IMR-90 (cell line): ENCODE data around the gene DLG5. TPM values are rescaled to one million over a fixed set of nuclear protein-coding genes. Genes with fewer than 3 reads are reported as not detected.

Experiments
- ATAC-seq: fragments of 200-7000 bp; cut with Tn5 transposase; 2 replicates; pipeline ENCODE4 v1.9.1; 2020; ENCODE audit warnings: low read depth, mild to moderate bottlenecking, moderate library complexity
- BruUV-seq: library from RNA; stranded (reverse); fragments of 400-500 nt; replicated peaks from 2 replicates; lab custom pipeline; 2021; lab: Mats Ljungman, UMichigan
- CTCF ChIA-PET: fragments of 300-600 bp; formaldehyde crosslinking; extraction: SDS; loops from one replicate; lab custom pipeline; 2021; ENCODE audit warnings: antibody characterized with exemption; lab: Yijun Ruan, JAX
- POLR2A ChIA-PET: fragments of 300-600 bp; sonication (Branson Sonifier 250); formaldehyde crosslinking; loops from one replicate; lab custom pipeline; 2022; ENCODE audit warnings: antibody characterized with exemption; ENCODE audit not compliant: unreplicated experiment; lab: Charles Lee
- DNase-seq: peaks from one replicate; pipeline ENCODE4 v3.0.0; 2013
- H2AFZ ChIP-seq: replicated peaks from 2 replicates; pipeline ENCODE3; 2013; ENCODE audit warnings: low read length, mild to moderate bottlenecking; ENCODE audit not compliant: poor library complexity
- H2AK5ac ChIP-seq: 2 replicates; pipeline ENCODE4 v1.6.1; 2013; ENCODE audit warnings: low read depth, low read length, inconsistent platforms
- H2AK9ac ChIP-seq: replicated peaks from 2 replicates; pipeline ENCODE3; 2013; ENCODE audit warnings: mild to moderate bottlenecking, low read depth, low read length, moderate library complexity; ENCODE audit not compliant: poor library complexity
- H2BK120ac ChIP-seq: 2 replicates; pipeline ENCODE4 v1.6.1; 2013; ENCODE audit warnings: low read depth, low read length, inconsistent platforms
- H2BK15ac ChIP-seq: 3 replicates; pipeline ENCODE4 v1.6.1; 2013; ENCODE audit warnings: low read depth, low read length, inconsistent platforms
- H2BK20ac ChIP-seq: 2 replicates; pipeline ENCODE4 v1.6.1; 2013; ENCODE audit warnings: low read depth, mild to moderate bottlenecking, inconsistent platforms, low read length, moderate library complexity
- H2BK5ac ChIP-seq: 2 replicates; pipeline ENCODE4 v1.6.1; 2013; ENCODE audit warnings: mild to moderate bottlenecking, low read depth, low read length, inconsistent platforms; ENCODE audit not compliant: poor library complexity, severe bottlenecking
- H3K14ac ChIP-seq: replicated peaks from 2 replicates; pipeline ENCODE4 v1.6.1; 2013; ENCODE audit warnings: low read depth, low read length, inconsistent platforms
- H3K18ac ChIP-seq: 2 replicates; pipeline ENCODE4 v1.6.1; 2013; ENCODE audit warnings: low read depth, low read length, control low read depth
- H3K23ac ChIP-seq: 2 replicates; pipeline ENCODE4 v1.6.1; 2013; ENCODE audit warnings: low read depth, low read length, inconsistent platforms
- H3K27ac ChIP-seq: 2 replicates; pipeline ENCODE4 v1.5.1; 2013; ENCODE audit warnings: mild to moderate bottlenecking, control low read depth, low read length; ENCODE audit not compliant: insufficient read depth
- H3K27me3 ChIP-seq: 2 replicates; pipeline ENCODE4 v1.6.1; 2013; ENCODE audit warnings: low read length; ENCODE audit not compliant: control insufficient read depth, insufficient read depth
- H3K36me3 ChIP-seq: 2 replicates; pipeline ENCODE4 v1.6.1; 2013; ENCODE audit warnings: low read length, mixed read lengths; ENCODE audit not compliant: control insufficient read depth, insufficient read depth
- H3K4ac ChIP-seq: 2 replicates; pipeline ENCODE4 v1.6.1; 2013; ENCODE audit warnings: low read depth, low read length, inconsistent platforms
- H3K4me1 ChIP-seq: 2 replicates; pipeline ENCODE4 v1.6.1; 2013; ENCODE audit warnings: low read length, mixed read lengths; ENCODE audit not compliant: control insufficient read depth, insufficient read depth
- H3K4me2 ChIP-seq: 2 replicates; pipeline ENCODE4 v1.6.1; 2013; ENCODE audit warnings: low read depth, mild to moderate bottlenecking, control low read depth, low read length, moderate library complexity
- H3K4me3 ChIP-seq: 2 replicates; pipeline ENCODE4 v1.5.1; 2013; ENCODE audit warnings: low read depth, mild to moderate bottlenecking, control low read depth, low read length, moderate library complexity; ENCODE audit not compliant: insufficient read depth
- H3K56ac ChIP-seq: 2 replicates; pipeline ENCODE4 v1.6.1; 2013; ENCODE audit warnings: low read length, inconsistent platforms; ENCODE audit not compliant: insufficient read depth; ENCODE audit errors: extremely low read depth
- H3K79me1 ChIP-seq, 2 experiments: 2 replicates each; pipeline ENCODE4 v1.6.1; 2013; ENCODE audit warnings: low read length in 2 of 2, inconsistent platforms in 1 of 2, low read depth in 1 of 2
- H3K9ac ChIP-seq: 2 replicates; pipeline ENCODE4 v1.6.1; 2013; ENCODE audit warnings: low read depth, low read length, control low read depth
- H3K9me1 ChIP-seq: 2 replicates; pipeline ENCODE4 v1.6.1; 2013; ENCODE audit warnings: low read length, inconsistent platforms; ENCODE audit not compliant: insufficient read depth
- H3K9me3 ChIP-seq: 2 replicates; pipeline ENCODE4 v1.6.1; 2013; ENCODE audit warnings: low read length; ENCODE audit not compliant: control insufficient read depth, insufficient read depth
- H4K20me1 ChIP-seq: 2 replicates; pipeline ENCODE4 v1.6.1; 2013; ENCODE audit warnings: low read length, inconsistent platforms; ENCODE audit not compliant: insufficient read depth
- H4K5ac ChIP-seq: 2 replicates; pipeline ENCODE4 v1.6.1; 2013; ENCODE audit warnings: mild to moderate bottlenecking, low read depth, low read length, control low read depth
- H4K8ac ChIP-seq, 2 experiments: 2 replicates each; pipeline ENCODE4 v1.6.1; 2013; ENCODE audit warnings: low read depth in 2 of 2, low read length in 2 of 2, control low read depth in 1 of 2, inconsistent platforms in 1 of 2
- H4K91ac ChIP-seq: 2 replicates; pipeline ENCODE4 v1.6.1; 2013; ENCODE audit warnings: low read depth, low read length, inconsistent platforms; ENCODE audit not compliant: insufficient read depth
- BHLHE40 ChIP-seq: fragments of 150-350 bp; IDR thresholded peaks from 2 replicates; pipeline ENCODE4 v1.6.1; 2016; ENCODE audit warnings: mild to moderate bottlenecking, low read depth, low read length
- CEBPB ChIP-seq: IDR thresholded peaks from 2 replicates; pipeline ENCODE4 v1.6.1; 2012; ENCODE audit warnings: low read depth, low read length, improper control_type of control experiment
- CHD1 ChIP-seq: IDR thresholded peaks from 2 replicates; pipeline ENCODE4 v1.6.1; 2012; ENCODE audit warnings: low read depth, low read length, improper control_type of control experiment
- ELK1 ChIP-seq: fragments of 150-350 bp; IDR thresholded peaks from 2 replicates; pipeline ENCODE4 v1.6.1; 2016; ENCODE audit warnings: low read depth, mild to moderate bottlenecking, low read length, moderate library complexity, borderline replicate concordance
- FOS ChIP-seq: fragments of 150-350 bp; IDR thresholded peaks from 2 replicates; pipeline ENCODE4 v1.6.1; 2016; ENCODE audit warnings: low read depth, low read length
- MAZ ChIP-seq: IDR thresholded peaks from 2 replicates; pipeline ENCODE4 v1.6.1; 2012; ENCODE audit warnings: low read depth, mild to moderate bottlenecking, low read length, improper control_type of control experiment, moderate library complexity, borderline replicate concordance
- MXI1 ChIP-seq: IDR thresholded peaks from 2 replicates; pipeline ENCODE4 v1.6.1; 2012; ENCODE audit warnings: low read depth, mild to moderate bottlenecking, low read length, moderate library complexity, borderline replicate concordance
- NFE2L2 ChIP-seq: fragments of 150-350 bp; IDR thresholded peaks from 2 replicates; pipeline ENCODE4 v1.6.1; 2016; ENCODE audit warnings: low read depth, mild to moderate bottlenecking, low read length
- POLR2A ChIP-seq: IDR thresholded peaks from 2 replicates; pipeline ENCODE4 v1.6.1; 2012; ENCODE audit warnings: mild to moderate bottlenecking, low read depth, low read length
- RAD21 ChIP-seq: IDR thresholded peaks from 2 replicates; pipeline ENCODE4 v1.6.1; 2012; ENCODE audit warnings: low read length, improper control_type of control experiment
- RCOR1 ChIP-seq: IDR thresholded peaks from 2 replicates; pipeline ENCODE4 v1.6.1; 2012; ENCODE audit warnings: mild to moderate bottlenecking, low read length, improper control_type of control experiment; ENCODE audit not compliant: insufficient replicate concordance
- RFX5 ChIP-seq: IDR thresholded peaks from 2 replicates; pipeline ENCODE4 v1.8.0; 2012; ENCODE audit warnings: low read depth, mild to moderate bottlenecking, low read length, moderate library complexity
- WGBS, 2 experiments: methylation state at CpG; one replicate each; pipeline versions ENCODE4 v1.1.5 to v1.1.7; 2013; ENCODE audit warnings: missing lambda C conversion rate in 2 of 2; ENCODE audit not compliant: insufficient read length in 1 of 2; ENCODE audit errors: extremely low coverage in 2 of 2; 5-methylcytosine and 5-hydroxymethylcytosine counted together
- dilution Hi-C: fragments of 300-500 bp; cut with HindIII; formaldehyde crosslinking; loops from one replicate; pipeline ENCODE4 v1.14.3; 2018; ENCODE audit warnings: low sequenced_read_pairs; ENCODE audit not compliant: unreplicated experiment
- in situ Hi-C: fragments of 300-500 bp; cut with MboI; formaldehyde crosslinking; loops from 3 replicates; pipeline ENCODE4 v1.14.3; 2019; ENCODE audit warnings: low sequenced_read_pairs, inconsistent platforms, mixed read lengths
- intact Hi-C: fragments of 100-400 bp; cut with micrococcal nuclease; formaldehyde crosslinking; loops from 2 replicates; pipeline ENCODE4 v1.10.0; 2022
- polyA plus RNA-seq, 3 experiments: library from polyadenylated mRNA; depleted of rRNA; stranded (reverse); fragments of >200 nt; gene quantifications; 2 replicates each; pipeline ENCODE4 v1.2.3, GENCODE V29; 2012; ENCODE audit warnings: low replicate concordance in 1 of 3
- total RNA-seq: library from RNA; depleted of rRNA; stranded (reverse); fragments of >200 nt; gene quantifications from 2 replicates; pipeline ENCODE4 v1.2.3, GENCODE V29; 2012
- TF ChIP-seq, protein P1 (sequence below): conservative IDR thresholded peaks from 2 replicates; pipeline ENCODE4 v1.5.1; 2012; ENCODE audit warnings: mild to moderate bottlenecking, low read depth, low read length, improper control_type of control experiment
- TF ChIP-seq, protein P2 (sequence below): fragments of 150-350 bp; IDR thresholded peaks from 2 replicates; pipeline ENCODE4 v1.6.1; 2017; ENCODE audit warnings: mild to moderate bottlenecking, antibody characterized with exemption, low read length, low read depth

Gene DLG5
- total and polyA plus RNA-seq, 2 of the 4 experiments (the other 2 are of a cell fraction) = 12.7 to 28.7 TPM

DNA sequence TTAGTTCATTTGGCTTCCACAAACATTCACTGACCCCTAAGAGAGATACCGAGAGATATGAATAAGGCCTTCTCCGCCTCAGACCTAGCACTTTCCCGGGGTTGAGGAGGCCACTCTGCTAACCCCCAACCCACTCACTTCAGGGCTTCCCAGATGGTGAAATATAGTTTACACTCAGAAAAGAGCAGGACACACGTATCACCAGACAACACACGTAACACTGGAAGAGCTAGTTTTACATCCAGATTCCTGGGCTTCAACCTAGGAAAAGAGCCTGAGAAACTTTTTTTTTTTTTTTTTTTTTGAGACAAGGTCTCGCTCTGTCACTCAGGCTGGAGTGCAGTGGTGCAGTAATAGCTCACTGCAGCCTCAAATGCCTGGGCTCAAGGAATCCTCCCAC lies 15.2 kb upstream of the DLG5 start:
- ChIA-PET CTCF (no interaction called here), POLR2A (no interaction called here)
- Histone ChIP-seq H4K8ac (no peak overlapping the region), H3K9ac (no peak overlapping the region), H3K36me3 (no peaks in the 10 kb centered on the region), H3K9me3 (no peaks in the 10 kb centered on the region), H4K5ac (no peak overlapping the region), H3K18ac (no peak overlapping the region), H3K4ac (no peak overlapping the region), H4K20me1 (peaks cover 2% of the 10 kb centered on the region; the same call in 1 of the 2 replicates), H3K27ac (no peak overlapping the region), H3K27me3 (no peaks in the 10 kb centered on the region), H3K4me1 (peaks cover 14% of the 10 kb centered on the region), H3K9me1 (peaks cover 5% of the 10 kb centered on the region; the same call in 1 of the 2 replicates), H3K4me3 (no peak overlapping the region), H4K91ac (no peak overlapping the region), H3K14ac (no peak overlapping the region), H2AK9ac (no peak overlapping the region), H3K4me2 (no peak overlapping the region), H3K56ac (no peak overlapping the region), H2BK120ac (no peak overlapping the region; the same call in 1 of the 2 replicates), H3K23ac (no peak overlapping the region), H2BK5ac (no peak overlapping the region), H2BK15ac (no peak overlapping the region), H2BK20ac (no peak overlapping the region), H3K79me1 (no peaks in the 10 kb centered on the region), H2AK5ac (0 out of 2 replicates have a peak overlapping the region, but pooled peaks have one; percentile 17), H2AFZ (no peak overlapping the region)
- dilution Hi-C loops (no loop called here), in situ Hi-C loops (no loop called here), intact Hi-C loops (no loop called here)
- no TSS peak for BruUV-seq
- 100% methylated on average over 1 of the region's 6 CpGs; no CpG with 5 or more reads in 1 of the 2 experiments for WGBS, 2 experiments
- TF ChIP-seq CHD1 (no peak), MXI1 (no peak), MAZ (no peak), POLR2A (no peak), RFX5 (no peak), RAD21 (no peak), ELK1 (no peak), RCOR1 (no peak), FOS (no peak), NFE2L2 (no peak), CEBPB (no peak), BHLHE40 (no peak)
- TF ChIP-seq, protein P1, sequence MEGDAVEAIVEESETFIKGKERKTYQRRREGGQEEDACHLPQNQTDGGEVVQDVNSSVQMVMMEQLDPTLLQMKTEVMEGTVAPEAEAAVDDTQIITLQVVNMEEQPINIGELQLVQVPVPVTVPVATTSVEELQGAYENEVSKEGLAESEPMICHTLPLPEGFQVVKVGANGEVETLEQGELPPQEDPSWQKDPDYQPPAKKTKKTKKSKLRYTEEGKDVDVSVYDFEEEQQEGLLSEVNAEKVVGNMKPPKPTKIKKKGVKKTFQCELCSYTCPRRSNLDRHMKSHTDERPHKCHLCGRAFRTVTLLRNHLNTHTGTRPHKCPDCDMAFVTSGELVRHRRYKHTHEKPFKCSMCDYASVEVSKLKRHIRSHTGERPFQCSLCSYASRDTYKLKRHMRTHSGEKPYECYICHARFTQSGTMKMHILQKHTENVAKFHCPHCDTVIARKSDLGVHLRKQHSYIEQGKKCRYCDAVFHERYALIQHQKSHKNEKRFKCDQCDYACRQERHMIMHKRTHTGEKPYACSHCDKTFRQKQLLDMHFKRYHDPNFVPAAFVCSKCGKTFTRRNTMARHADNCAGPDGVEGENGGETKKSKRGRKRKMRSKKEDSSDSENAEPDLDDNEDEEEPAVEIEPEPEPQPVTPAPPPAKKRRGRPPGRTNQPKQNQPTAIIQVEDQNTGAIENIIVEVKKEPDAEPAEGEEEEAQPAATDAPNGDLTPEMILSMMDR = no peak
- TF ChIP-seq, protein P2, sequence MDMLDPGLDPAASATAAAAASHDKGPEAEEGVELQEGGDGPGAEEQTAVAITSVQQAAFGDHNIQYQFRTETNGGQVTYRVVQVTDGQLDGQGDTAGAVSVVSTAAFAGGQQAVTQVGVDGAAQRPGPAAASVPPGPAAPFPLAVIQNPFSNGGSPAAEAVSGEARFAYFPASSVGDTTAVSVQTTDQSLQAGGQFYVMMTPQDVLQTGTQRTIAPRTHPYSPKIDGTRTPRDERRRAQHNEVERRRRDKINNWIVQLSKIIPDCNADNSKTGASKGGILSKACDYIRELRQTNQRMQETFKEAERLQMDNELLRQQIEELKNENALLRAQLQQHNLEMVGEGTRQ = no peak
- DNase-seq = no peak
- ATAC-seq = no peak
